ENCODE data around the gene ATOH8. TPM values are rescaled to one million over a fixed set of nuclear protein-coding genes. Genes with fewer than 3 reads are reported as not detected.

Gene ATOH8
- total RNA-seq, 1 experiment from 2014 or later, result 0.81 TPM

- Mint-ChIP-seq H3K4me1 (no peaks in the 10 kb centered on the region), H3K4me3 (no peak overlapping the region), H3K9me3 (peaks cover 8% of the 10 kb centered on the region; the same call in 1 of the 2 replicates), H3K27me3 (ENCODE audit: low read depth) (peaks cover 7% of the 10 kb centered on the region; the same call in 1 of the 2 replicates), H3K27ac (no peak overlapping the region), H3K36me3 (no peaks in the 10 kb centered on the region)
- CTCF ChIA-PET, result interaction anchor here (0.6 to 2.3 kb wide), 17 partner anchors 9 to 196 kb away, joined by 3 to 19 read pairs (median 4); partner anchors contain the start of gene ATOH8
- TF ChIP-seq CTCF (IDR thresholded peaks at IDR 0.05) (0 out of 2 replicates have a peak, but pooled peaks have one; percentile 13), SOX15 (CRISPR knock-in tag; IDR thresholded peaks at IDR 0.05) (no peak)
- DNase-seq (ENCODE audit: low spot score) (no peak), ATAC-seq (peak; percentile 73)
- POLR2A ChIA-PET, result no interaction called here
Observed at GRCh38 chr2:85797921-85798320, 44.1 kb downstream of the ATOH8 start.

- peaks cover 7% of the 10 kb centered on the region; the same call in 1 of the 2 replicates for H3K27me3 Mint-ChIP-seq (ENCODE audit: low read depth)
- no peaks in the 10 kb centered on the region for H3K4me1 Mint-ChIP-seq
- no peaks in the 10 kb centered on the region for H3K36me3 Mint-ChIP-seq
- ChIA-PET CTCF (interaction anchor here (0.8 to 1.6 kb wide), 7 partner anchors 14 to 162 kb away, joined by 3 to 10 read pairs (median 4); no protein-coding TSS in a partner anchor), POLR2A (no interaction called here)
- no peak overlapping the region for H3K4me3 Mint-ChIP-seq
- ATAC-seq (no peak), DNase-seq (ENCODE audit: low spot score) (no peak)
- no peak overlapping the region for H3K27ac Mint-ChIP-seq
- peaks cover 8% of the 10 kb centered on the region; the same call in 1 of the 2 replicates for H3K9me3 Mint-ChIP-seq
- TF ChIP-seq GABPB1 (CRISPR knock-in tag; IDR thresholded peaks at IDR 0.05) (peak; percentile 97), NFE2L1 (CRISPR knock-in tag; IDR thresholded peaks at IDR 0.05) (no peak)
Observed at GRCh38 chr2:85799215-85799956, 45.6 kb downstream of the ATOH8 start.

GRCh38 chr2:85800586-85800985 lies 46.8 kb downstream of the ATOH8 start:
- TF ChIP-seq HMGA2 (CRISPR knock-in tag; IDR thresholded peaks at IDR 0.05) (no peak), SMAD3 (CRISPR knock-in tag; IDR thresholded peaks at IDR 0.05; ENCODE audit: borderline replicate concordance) (no peak), ATF2 (CRISPR knock-in tag; IDR thresholded peaks at IDR 0.05; ENCODE audit: borderline replicate concordance, low read depth) (no peak), GABPB1 (CRISPR knock-in tag; IDR thresholded peaks at IDR 0.05) (peak; percentile 31; the same call in 1 of the 2 replicates), ZNF317 (CRISPR knock-in tag; IDR thresholded peaks at IDR 0.05; ENCODE audit: borderline replicate concordance, low read depth) (no peak), ZNF425 (CRISPR knock-in tag; conservative IDR thresholded peaks at IDR 0.05) (no peak), JUN (CRISPR knock-in tag; IDR thresholded peaks at IDR 0.05) (no peak)
- DNase-seq (ENCODE audit: low spot score), result no peak
- ChIA-PET CTCF (interaction anchor here (1.1 kb wide), 1 partner anchor 14 kb away, joined by 3 read pairs; no protein-coding TSS in a partner anchor), POLR2A (no interaction called here)
- Mint-ChIP-seq H3K9me3 (peaks cover 8% of the 10 kb centered on the region; the same call in 1 of the 2 replicates), H3K4me3 (no peak overlapping the region), H3K4me1 (no peaks in the 10 kb centered on the region), H3K27me3 (ENCODE audit: low read depth) (peaks cover 7% of the 10 kb centered on the region; the same call in 1 of the 2 replicates), H3K27ac (no peak overlapping the region), H3K36me3 (no peaks in the 10 kb centered on the region)
- no peak for ATAC-seq

GRCh38 chr2:85801871-85802270 lies 48.1 kb downstream of the ATOH8 start:
- TF ChIP-seq E2F4 (CRISPR knock-in tag; IDR thresholded peaks at IDR 0.05; ENCODE audit: borderline replicate concordance, low read depth) (no peak), ZNF416 (CRISPR knock-in tag; IDR thresholded peaks at IDR 0.05) (no peak), FOXP4 (CRISPR knock-in tag; IDR thresholded peaks at IDR 0.05) (no peak), ATF2 (CRISPR knock-in tag; IDR thresholded peaks at IDR 0.05; ENCODE audit: borderline replicate concordance, low read depth) (no peak)
- DNase-seq (ENCODE audit: low spot score), result no peak
- no peak for ATAC-seq
- H3K4me3 Mint-ChIP-seq, result no peak overlapping the region
- H3K27ac Mint-ChIP-seq, result no peak overlapping the region
- H3K9me3 Mint-ChIP-seq, result peaks cover 8% of the 10 kb centered on the region; the same call in 1 of the 2 replicates
- CTCF ChIA-PET, result interaction anchor here (1.1 to 2.3 kb wide), 4 partner anchors 12 to 95 kb away, joined by 3 to 13 read pairs (median 4); no protein-coding TSS in a partner anchor
- POLR2A ChIA-PET, result no interaction called here
- H3K36me3 Mint-ChIP-seq, result no peaks in the 10 kb centered on the region
- H3K4me1 Mint-ChIP-seq, result no peaks in the 10 kb centered on the region
- H3K27me3 Mint-ChIP-seq (ENCODE audit: low read depth), result peaks cover 7% of the 10 kb centered on the region; the same call in 1 of the 2 replicates
